ENCODE results near the gene SRCAP. TPM values are rescaled to one million over a fixed set of nuclear protein-coding genes. Genes with fewer than 3 reads are reported as not detected.

Gene SRCAP
- total RNA-seq, 2 donors from 2014 or later: 27.5 to 30.0 TPM

- Histone ChIP-seq H3K36me3 (replicated peaks in 1 of 2; ENCODE audit: insufficient read depth in 1 of 2, low read depth in 2 of 2) (no peaks in the 10 kb centered on the region), H3K27ac (no peak overlapping the region), H3K4me1 (no peaks in the 10 kb centered on the region), H3K4me3 (no peak overlapping the region), H3K9me3 (no peaks in the 10 kb centered on the region), H3K27me3 (no peaks in the 10 kb centered on the region)
- WGBS, 2 donors: 85 to 100% methylated on average over 3 of the region's 3 CpGs
- TF ChIP-seq POLR2A (IDR thresholded peaks at IDR 0.05) (no peak), CTCF (IDR thresholded peaks at IDR 0.05) (no peak)
- ATAC-seq (no peak), DNase-seq (no peak)
- intact Hi-C loops (cut with DNase I): no loop called here
Measured at GRCh38 chr16:30680326-30680725, 18.6 kb upstream of the SRCAP start.

GRCh38 chr16:30688701-30689100, 10.3 kb upstream of the SRCAP start:
- no peak overlapping the region for H3K27ac ChIP-seq
- ATAC-seq: no peak
- H3K4me3 ChIP-seq: no peak overlapping the region
- H3K36me3 ChIP-seq (replicated peaks in 1 of 2; ENCODE audit: insufficient read depth in 1 of 2, low read depth in 2 of 2): no peaks in the 10 kb centered on the region
- DNase-seq: no peak
- H3K4me1 ChIP-seq: peaks cover under 1% of the 10 kb centered on the region
- H3K9me3 ChIP-seq: no peaks in the 10 kb centered on the region
- 50 to 68% methylated on average over 4 of the region's 4 CpGs for WGBS, 2 donors
- no peaks in the 10 kb centered on the region for H3K27me3 ChIP-seq
- intact Hi-C loops (cut with DNase I): no loop called here
- TF ChIP-seq CTCF (IDR thresholded peaks at IDR 0.05): no peak
- no peak for TF ChIP-seq POLR2A (IDR thresholded peaks at IDR 0.05)

GRCh38 chr16:30691907-30692306, 7.1 kb upstream of the SRCAP start:
- DNase-seq (no peak), ATAC-seq (no peak)
- TF ChIP-seq CTCF (IDR thresholded peaks at IDR 0.05) (no peak), POLR2A (IDR thresholded peaks at IDR 0.05) (no peak)
- no peak overlapping the region for H3K27ac ChIP-seq
- H3K36me3 ChIP-seq (replicated peaks in 1 of 2; ENCODE audit: insufficient read depth in 1 of 2, low read depth in 2 of 2): no peaks in the 10 kb centered on the region
- 59 to 68% methylated on average over 4 of the region's 4 CpGs for WGBS, 2 donors
- no peak overlapping the region for H3K4me3 ChIP-seq
- no peaks in the 10 kb centered on the region for H3K27me3 ChIP-seq
- H3K4me1 ChIP-seq: peaks cover 5% of the 10 kb centered on the region
- H3K9me3 ChIP-seq: no peaks in the 10 kb centered on the region
- intact Hi-C loops (cut with DNase I): no loop called here

- Histone ChIP-seq H3K36me3 (replicated peaks in 1 of 2; ENCODE audit: insufficient read depth in 1 of 2, low read depth in 2 of 2) (no peaks in the 10 kb centered on the region), H3K4me1 (peaks cover 10% of the 10 kb centered on the region), H3K9me3 (no peaks in the 10 kb centered on the region), H3K4me3 (no peak overlapping the region), H3K27ac (no peak overlapping the region), H3K27me3 (no peaks in the 10 kb centered on the region)
- ATAC-seq: no peak
- intact Hi-C loops (cut with DNase I): no loop called here
- no peak for DNase-seq
- 75 to 76% methylated on average over 10 of the region's 10 CpGs for WGBS, 2 donors
- TF ChIP-seq CTCF (IDR thresholded peaks at IDR 0.05) (no peak), POLR2A (IDR thresholded peaks at IDR 0.05) (no peak)
Measured at GRCh38 chr16:30692396-30693064, 6.4 kb upstream of the SRCAP start.
